Nephron progenitor cell (in vitro differentiated cells): Measurements from ENCODE around the gene BACE1.

Experiments used
- DNase-seq: peaks from one replicate; pipeline ENCODE4 v3.0.0; 2021
- H3K27ac Mint-ChIP-seq: 2 replicates; pipeline ENCODE4 v1.8.0; 2021; ENCODE audit warnings: mild to moderate bottlenecking, moderate library complexity, mixed read lengths
- H3K27me3 Mint-ChIP-seq: 2 replicates; pipeline ENCODE4 v1.8.0; 2021; ENCODE audit warnings: mild to moderate bottlenecking, low read depth, mixed read lengths; ENCODE audit not compliant: poor library complexity
- H3K36me3 Mint-ChIP-seq: 2 replicates; pipeline ENCODE4 v1.8.0; 2021; ENCODE audit warnings: low read depth, mixed read lengths
- H3K4me1 Mint-ChIP-seq: 2 replicates; pipeline ENCODE4 v1.8.0; 2021; ENCODE audit warnings: mixed read lengths
- H3K4me3 Mint-ChIP-seq: 2 replicates; pipeline ENCODE4 v1.8.0; 2021; ENCODE audit warnings: mild to moderate bottlenecking, moderate library complexity, mixed read lengths
- H3K9me3 Mint-ChIP-seq: 2 replicates; pipeline ENCODE4 v1.8.0; 2021; ENCODE audit warnings: mild to moderate bottlenecking, moderate library complexity, mixed read lengths
- CTCF ChIP-seq: fragments of 200-600 bp; sonication (generic); IDR thresholded peaks from 2 replicates; pipeline ENCODE4 v1.5.0; 2021; ENCODE audit warnings: antibody characterized with exemption

The BACE1 gene

GRCh38 chr11:117248341-117248740, 67.7 kb downstream of the BACE1 start:
- no peaks in the 10 kb centered on the region for H3K27me3 Mint-ChIP-seq
- no peak for TF ChIP-seq CTCF
- no peaks in the 10 kb centered on the region for H3K4me1 Mint-ChIP-seq
- no peak overlapping the region for H3K27ac Mint-ChIP-seq
- peaks cover 67% of the 10 kb centered on the region for H3K36me3 Mint-ChIP-seq
- H3K9me3 Mint-ChIP-seq: peaks cover 6% of the 10 kb centered on the region
- DNase-seq: no peak
- H3K4me3 Mint-ChIP-seq: no peak overlapping the region

- H3K4me3 Mint-ChIP-seq: no peak overlapping the region
- peak overlapping the region; percentile 30 for H3K27ac Mint-ChIP-seq
- no peak for DNase-seq
- H3K36me3 Mint-ChIP-seq: peaks cover 39% of the 10 kb centered on the region
- H3K27me3 Mint-ChIP-seq: no peaks in the 10 kb centered on the region
- peaks cover 2% of the 10 kb centered on the region for H3K4me1 Mint-ChIP-seq
- no peaks in the 10 kb centered on the region for H3K9me3 Mint-ChIP-seq
- no peak for TF ChIP-seq CTCF
Observed at GRCh38 chr11:117239295-117239694, 76.8 kb downstream of the BACE1 start.

DNA sequence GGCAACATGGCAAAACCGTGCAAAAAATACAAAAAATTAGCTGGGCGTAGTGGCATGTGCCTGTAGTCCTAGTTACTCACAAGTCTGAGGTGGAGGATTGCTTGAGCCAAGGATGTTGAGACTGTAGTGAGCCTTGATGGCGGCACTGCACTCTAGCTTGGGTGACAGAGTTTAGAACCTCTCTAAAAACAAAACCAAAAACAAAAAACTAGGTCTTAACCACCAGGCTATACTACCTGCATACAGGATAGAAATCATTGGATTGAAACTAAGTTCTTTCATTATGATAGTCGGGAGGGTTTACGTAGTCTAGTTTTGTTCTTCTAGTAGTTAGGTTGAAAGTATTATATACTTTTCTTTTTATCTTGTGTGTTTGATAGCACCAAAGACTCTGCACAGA, 77.8 kb downstream of the BACE1 start:
- Mint-ChIP-seq H3K9me3 (no peaks in the 10 kb centered on the region), H3K4me3 (no peak overlapping the region), H3K36me3 (peaks cover 33% of the 10 kb centered on the region), H3K4me1 (peaks cover 13% of the 10 kb centered on the region), H3K27me3 (no peaks in the 10 kb centered on the region), H3K27ac (no peak overlapping the region)
- no peak for TF ChIP-seq CTCF
- DNase-seq: no peak
